Activated T-cell treated with anti-CD3 and anti-CD28 coated beads for 4 hours (primary cell): ENCODE measurements around the gene GALNT2.

Source experiments
- DNase-seq: peaks from one replicate; pipeline ENCODE4 v3.0.0-alpha.2; 2020

Gene GALNT2

GRCh38 chr1:230073371-230074035 lies 6.5 kb downstream of the GALNT2 start:
- no peak for DNase-seq

GRCh38 chr1:230074270-230074669 lies 7.2 kb downstream of the GALNT2 start:
- no peak for DNase-seq

GRCh38 chr1:230074762-230075161 lies 7.7 kb downstream of the GALNT2 start:
- DNase-seq: no peak

- no peak for DNase-seq
These were observed 9.1 kb downstream of the GALNT2 start for GRCh38 chr1:230076121-230076520.

GRCh38 chr1:230077011-230077410 lies 10.0 kb downstream of the GALNT2 start:
- no peak for DNase-seq

- DNase-seq: no peak
These were observed 10.6 kb downstream of the GALNT2 start for GRCh38 chr1:230077436-230078213.

GRCh38 chr1:230079199-230080024 lies 12.4 kb downstream of the GALNT2 start:
- DNase-seq: no peak

- no peak for DNase-seq
These were observed 13.8 kb downstream of the GALNT2 start for GRCh38 chr1:230080822-230081221.

GRCh38 chr1:230081751-230082150 lies 14.7 kb downstream of the GALNT2 start:
- no peak for DNase-seq

- DNase-seq: no peak
These were observed 15.2 kb downstream of the GALNT2 start for GRCh38 chr1:230082211-230082610.

- no peak for DNase-seq
These were observed 16.0 kb downstream of the GALNT2 start for GRCh38 chr1:230083053-230083452.

- no peak for DNase-seq
These were observed 16.8 kb downstream of the GALNT2 start for GRCh38 chr1:230083746-230084407.

- DNase-seq: peak; percentile 17
These were observed 17.6 kb downstream of the GALNT2 start for GRCh38 chr1:230084408-230085177.

- DNase-seq: no peak
These were observed 18.1 kb downstream of the GALNT2 start for GRCh38 chr1:230085178-230085515.

GRCh38 chr1:230086151-230086550 lies 19.1 kb downstream of the GALNT2 start:
- no peak for DNase-seq

GRCh38 chr1:230087028-230087716 lies 20.1 kb downstream of the GALNT2 start:
- DNase-seq: no peak

- no peak for DNase-seq
These were observed 20.7 kb downstream of the GALNT2 start for GRCh38 chr1:230087717-230088105.

GRCh38 chr1:230090194-230090711 lies 23.2 kb downstream of the GALNT2 start:
- no peak for DNase-seq

- DNase-seq: no peak
These were observed 24.6 kb downstream of the GALNT2 start for GRCh38 chr1:230091473-230092231.

GRCh38 chr1:230094746-230095145 lies 27.7 kb downstream of the GALNT2 start:
- no peak for DNase-seq

- DNase-seq: no peak
These were observed 28.9 kb downstream of the GALNT2 start for GRCh38 chr1:230095938-230096337.
